Stimulated activated CD8-positive, alpha-beta memory T cell treated with anti-CD3 and anti-CD28 coated beads, Interleukin-15, amount 100 ng/mL, for 1 hour (primary cell): Measurements from ENCODE around the gene SLC12A2.

Source experiments
- DNase-seq: peaks from one replicate; pipeline ENCODE4 v3.0.0-alpha.2; 2020; ENCODE audit warnings: low read depth

The SLC12A2 gene

DNA sequence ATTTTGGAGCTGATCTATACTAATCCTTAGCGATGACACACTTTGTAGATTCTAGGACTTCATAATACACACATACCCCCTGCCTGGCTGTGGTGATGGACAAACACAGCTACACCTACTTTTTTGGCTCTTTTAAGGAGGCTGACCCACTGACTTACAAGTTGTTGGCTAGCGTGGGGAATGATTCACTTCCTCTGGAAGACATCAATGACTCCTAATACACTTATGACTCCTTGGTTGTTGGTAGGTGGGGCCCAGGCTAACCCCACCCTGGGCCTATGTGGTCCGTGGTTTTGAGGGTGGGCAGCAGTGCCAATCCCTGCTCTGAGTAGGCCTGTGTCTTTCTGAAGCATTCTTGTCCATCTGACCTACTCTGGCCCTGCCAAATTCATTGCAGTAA lies 144.4 kb downstream of the SLC12A2 start:
- DNase-seq = no peak

DNA sequence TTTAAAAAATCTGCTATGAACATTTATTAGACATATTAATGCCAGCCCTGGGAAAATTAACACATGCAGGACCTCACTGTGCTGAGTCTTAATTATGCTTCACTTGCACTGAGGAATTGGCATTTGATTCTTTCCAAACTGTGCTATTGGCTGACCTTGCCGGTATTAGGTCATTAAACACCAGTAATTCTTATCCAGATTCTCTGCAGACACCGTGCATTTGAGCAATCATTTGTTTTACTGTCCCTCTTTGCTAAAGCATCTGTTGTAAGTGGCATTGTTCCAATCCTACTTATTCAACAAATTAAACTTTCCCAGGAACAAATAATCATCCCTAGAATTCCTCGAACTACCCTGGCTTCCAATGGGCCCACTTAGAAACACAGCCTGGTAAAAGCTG lies 145.0 kb downstream of the SLC12A2 start:
- no peak for DNase-seq

DNA sequence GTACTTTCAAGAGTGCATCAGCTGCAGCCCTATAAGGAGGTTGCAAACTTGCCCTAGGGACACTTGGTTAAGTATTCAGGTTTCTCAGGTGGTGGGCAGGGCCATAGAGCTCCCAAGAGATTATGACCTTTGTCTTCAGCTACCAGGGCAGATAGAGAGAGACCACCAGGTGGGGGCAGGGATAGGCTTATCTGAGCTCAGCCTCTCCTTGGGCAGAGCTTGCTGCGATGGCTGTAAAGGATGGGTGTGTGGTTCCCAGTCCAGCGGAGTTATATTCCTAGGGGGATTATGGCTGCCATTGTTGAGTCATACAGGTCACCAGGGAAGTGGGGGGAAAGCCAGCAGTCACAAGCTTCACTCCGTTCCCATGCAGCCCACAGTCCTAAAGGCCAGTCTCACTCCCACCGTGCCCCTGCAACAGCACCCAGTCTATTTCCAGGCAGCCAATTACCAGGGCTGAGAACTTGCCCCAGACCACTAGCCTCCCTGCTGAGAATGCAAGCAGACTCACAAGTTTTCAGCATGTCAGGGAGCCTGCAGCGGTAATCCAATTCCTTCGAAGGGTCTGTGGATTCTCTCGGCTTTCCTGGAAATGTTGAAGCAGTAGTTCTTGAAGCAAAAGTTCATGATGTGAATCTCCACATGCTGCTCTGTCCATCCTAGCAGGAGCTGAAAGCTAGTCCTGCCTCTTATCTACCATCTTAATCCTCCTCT lies 151.5 kb downstream of the SLC12A2 start:
- no peak for DNase-seq

DNA sequence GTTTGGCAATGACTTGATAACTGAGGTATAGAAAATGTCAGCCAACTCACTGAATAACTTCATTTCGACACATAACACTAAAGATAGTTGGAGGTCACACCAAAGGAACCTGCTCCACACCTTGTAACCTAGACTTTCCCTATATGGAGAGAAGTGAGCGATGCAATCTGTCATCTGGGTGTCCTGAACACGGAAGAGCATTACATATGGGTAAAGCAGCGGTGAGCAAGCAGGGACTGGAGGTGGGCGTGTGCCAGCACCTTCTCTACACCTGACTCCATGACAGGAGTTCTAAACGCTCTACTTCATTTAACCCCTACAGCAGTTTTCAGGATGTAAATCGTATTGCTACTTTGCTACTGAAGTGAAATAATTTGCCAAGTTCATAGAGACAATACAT lies 152.8 kb downstream of the SLC12A2 start:
- DNase-seq = no peak

DNA sequence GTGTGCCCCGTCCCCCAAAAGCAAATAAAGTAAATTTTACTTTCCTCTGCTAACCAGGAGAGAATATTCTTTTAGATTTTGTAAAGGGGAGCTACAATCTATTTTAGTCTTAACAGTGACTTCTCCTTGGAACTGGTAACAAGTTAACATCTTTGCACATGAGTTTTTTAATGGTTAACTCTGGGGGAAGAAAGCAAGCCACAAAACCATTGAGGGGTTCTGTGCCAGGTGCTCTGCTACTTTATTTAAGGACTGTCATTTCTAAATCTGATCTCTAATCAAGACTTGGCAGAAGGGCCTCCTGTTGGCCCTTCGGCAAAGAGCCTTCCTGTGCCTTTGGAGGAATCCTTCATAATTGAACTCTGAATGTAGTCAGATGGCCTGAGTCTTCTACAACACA lies 153.4 kb downstream of the SLC12A2 start:
- no peak for DNase-seq

DNA sequence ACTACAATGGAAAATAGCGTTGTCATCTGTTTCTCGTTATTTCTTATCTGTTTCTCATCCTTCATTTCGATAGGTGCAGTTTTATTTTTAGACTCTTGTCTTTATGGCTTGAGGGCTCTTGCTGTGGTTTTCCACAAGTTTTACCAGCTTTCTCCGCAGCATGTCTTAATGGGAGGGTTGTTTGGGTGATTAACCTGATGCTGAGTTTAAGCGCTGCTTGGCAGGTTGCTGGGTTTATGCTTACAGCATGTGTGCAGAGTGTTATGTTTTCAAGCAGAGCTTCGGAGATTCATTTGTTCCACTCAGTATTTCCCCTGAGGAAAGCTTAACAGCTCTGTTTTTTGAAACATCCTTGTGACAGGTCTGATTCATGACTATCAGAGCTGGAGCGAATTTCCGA lies 154.0 kb downstream of the SLC12A2 start:
- no peak for DNase-seq
